Body of pancreas (tissue), 4 donors: Measurements from ENCODE around the gene MAP3K5.

ENCODE experiments used
- CTCF ChIP-seq, 7 experiments: fragments of 450-650 bp in 4 of 7; fragments of 200-600 bp in 3 of 7; sonication (generic) in 3 of 7; IDR thresholded peaks; one replicate each; pipeline ENCODE4 v1.5.1; 2016 to 2019; ENCODE audit warnings: antibody characterized with exemption in 7 of 7
- POLR2A ChIP-seq, 3 donors: fragments of 450-650 bp; IDR thresholded peaks; one replicate each; pipeline ENCODE4 v1.6.1; 2016; ENCODE audit warnings: antibody characterized with exemption in 3 of 3, mild to moderate bottlenecking in 2 of 3

- no peak for TF ChIP-seq CTCF (IDR thresholded peaks at IDR 0.05)
- no peak for TF ChIP-seq POLR2A (IDR thresholded peaks at IDR 0.05)
These were observed 158.9 kb downstream of the MAP3K5 start for GRCh38 chr6:136633355-136633754.
